HG03432 (cell line): ENCODE results near the gene ABHD2.
"Not testable (repeated sequence)": the region's sequence is repeated elsewhere in the genome, so short reads cannot be mapped to it uniquely, and the experiment has no call there.

Experiments
- ATAC-seq: cut with Tn5 transposase; IDR thresholded peaks from one replicate; pipeline ENCODE4 v1.9.1; 2021; ENCODE audit warnings: mild to moderate bottlenecking, moderate library complexity; ENCODE audit not compliant: unreplicated experiment

ABHD2 gene

GRCh38 chr15:89074402-89075012 lies 13.7 kb upstream of the ABHD2 start:
- no peak for ATAC-seq

- no peak for ATAC-seq
These were observed 13.1 kb upstream of the ABHD2 start for GRCh38 chr15:89075101-89075640.

GRCh38 chr15:89075846-89076245 lies 12.4 kb upstream of the ABHD2 start:
- ATAC-seq: no peak

DNA sequence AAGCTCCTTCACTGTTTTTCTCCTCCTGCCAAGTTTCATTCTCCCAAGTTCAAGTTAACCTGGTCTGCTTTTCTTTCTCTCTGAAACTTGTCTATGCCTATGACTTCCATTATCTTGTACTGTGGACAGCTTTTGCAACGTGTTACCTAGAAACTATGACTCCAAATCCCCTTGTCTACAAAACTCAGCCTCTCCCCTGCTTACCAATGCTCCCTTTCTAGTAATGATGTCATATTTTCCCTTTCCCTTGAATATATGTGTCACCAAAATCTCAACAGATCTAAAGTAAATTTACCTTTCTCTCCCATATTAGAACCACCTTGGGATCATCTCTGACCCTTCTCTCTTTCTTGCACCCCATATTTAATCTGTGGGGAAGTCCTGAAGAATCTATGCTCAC lies 10.5 kb upstream of the ABHD2 start:
- no peak for ATAC-seq

DNA sequence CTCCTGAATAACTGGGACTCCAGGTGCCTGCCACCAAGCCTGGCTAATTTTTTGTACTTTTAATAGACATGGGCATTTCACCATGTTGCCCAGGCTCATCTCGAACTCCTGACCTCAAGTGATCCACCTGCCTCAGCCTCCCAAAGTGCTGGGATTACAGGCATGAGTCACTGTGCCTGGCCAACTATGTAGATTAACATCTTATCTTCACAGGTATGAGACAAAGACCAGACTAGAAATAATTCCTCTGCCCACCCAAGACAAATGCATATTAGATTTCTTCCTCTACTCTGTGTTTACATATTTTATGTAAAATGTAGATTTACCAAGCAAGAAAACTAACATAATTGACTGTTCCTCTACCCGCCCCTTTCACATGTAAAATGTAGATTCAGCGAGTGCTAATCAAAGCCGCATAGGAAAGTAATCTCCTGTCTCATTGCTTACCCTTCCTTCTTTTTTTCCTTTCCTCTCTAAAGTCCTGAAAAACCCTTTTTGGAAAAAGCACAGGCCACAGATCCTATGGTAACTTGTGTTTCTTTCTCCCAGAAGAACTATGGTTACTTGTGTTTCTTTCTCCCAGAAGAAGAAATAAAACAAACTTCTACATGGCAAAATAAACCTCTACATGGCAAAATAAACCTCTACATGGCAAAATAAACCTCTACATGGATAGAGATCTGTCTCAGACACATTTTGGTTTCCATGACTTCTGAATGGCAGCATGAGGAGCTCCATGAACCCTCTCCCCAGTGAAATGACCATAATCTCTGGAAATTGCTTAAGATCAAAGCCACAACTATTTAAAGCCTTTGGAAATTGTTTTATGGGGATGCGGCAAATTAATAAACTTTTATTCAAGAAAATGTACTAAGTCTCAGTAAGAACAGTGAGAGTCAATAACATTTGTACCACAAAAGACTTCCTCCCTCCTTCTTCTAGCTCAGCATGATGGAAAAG lies 9.1 kb upstream of the ABHD2 start:
- no peak for ATAC-seq

GRCh38 chr15:89081878-89082277 lies 6.4 kb upstream of the ABHD2 start:
- no peak for ATAC-seq

DNA sequence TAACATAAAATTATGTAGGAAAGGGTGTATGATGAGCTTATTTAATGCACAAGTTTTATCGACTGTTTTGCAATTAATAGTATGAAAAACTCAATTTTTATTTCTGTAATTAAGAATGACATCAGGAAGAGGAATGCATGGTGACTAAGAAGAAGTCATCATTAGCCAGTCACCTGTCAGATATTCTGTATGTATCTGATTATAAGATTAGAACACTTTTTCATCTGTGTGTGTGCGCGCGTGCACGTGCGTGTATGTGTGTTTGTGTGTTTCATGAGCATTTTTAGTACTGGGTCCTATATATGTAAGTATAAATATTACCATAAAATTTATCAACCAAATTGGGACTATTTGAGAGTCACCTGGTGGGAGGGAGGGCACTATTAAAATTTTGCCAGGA lies 5.0 kb upstream of the ABHD2 start:
- no peak for ATAC-seq

GRCh38 chr15:89085289-89085926 lies 2.8 kb upstream of the ABHD2 start:
- ATAC-seq: no peak

DNA sequence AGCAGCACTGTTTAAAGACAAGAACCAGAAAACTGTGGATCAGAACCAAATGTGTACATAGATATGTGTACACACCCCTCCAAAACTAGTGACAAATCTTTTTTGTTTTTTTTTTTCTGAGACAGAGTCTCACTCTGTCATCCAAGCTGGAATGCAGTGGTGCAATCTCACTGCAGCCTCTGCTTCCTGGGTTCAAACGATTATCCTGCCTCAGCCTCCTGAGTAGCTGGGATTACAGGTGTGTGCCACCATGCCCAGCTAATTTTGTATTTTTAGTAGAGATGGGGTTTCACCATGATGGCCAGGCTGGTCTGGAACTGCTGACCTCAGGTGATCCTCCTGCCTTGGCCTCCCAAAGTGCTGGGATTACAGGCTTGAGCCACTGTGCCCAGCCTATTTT lies 2.3 kb upstream of the ABHD2 start:
- ATAC-seq: not testable (repeated sequence)

GRCh38 chr15:89086390-89086789 lies 1.9 kb upstream of the ABHD2 start:
- ATAC-seq: not testable (repeated sequence)

DNA sequence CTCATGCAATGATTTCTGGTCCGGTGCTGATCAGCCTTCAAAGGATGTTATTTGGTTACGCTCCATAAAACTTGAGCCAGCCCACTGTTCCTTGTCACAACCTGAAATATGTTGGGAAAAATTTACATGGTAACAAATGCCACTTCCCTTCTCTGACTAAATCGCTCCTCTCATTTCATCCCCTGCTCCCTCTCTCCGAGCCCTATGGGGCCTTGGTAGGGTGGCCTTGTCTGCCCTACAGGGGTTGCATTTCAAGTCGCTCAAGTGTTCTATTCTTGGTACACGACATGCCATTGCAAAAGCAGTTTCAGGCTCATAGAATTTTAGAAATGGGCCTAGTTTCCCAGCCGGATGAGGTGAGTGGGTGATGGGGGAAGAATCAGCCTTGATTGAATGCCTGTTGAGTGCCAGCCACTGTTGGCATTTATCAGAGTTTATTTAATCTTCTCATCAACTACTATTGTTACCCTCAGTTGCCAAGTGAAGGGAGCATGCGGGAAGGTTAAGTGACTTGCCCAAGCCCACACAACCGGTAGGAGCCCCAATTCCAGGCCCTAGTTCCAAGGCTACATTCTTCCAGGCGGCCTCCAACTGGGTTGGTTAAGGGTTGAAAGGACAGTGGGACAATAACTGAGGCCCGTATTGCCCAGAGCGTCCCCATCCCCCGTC lies 961 bp upstream of the ABHD2 start:
- ATAC-seq: no peak

GRCh38 chr15:89088605-89089315 lies 504 bp downstream of the ABHD2 start:
- peak; percentile 10 for ATAC-seq

GRCh38 chr15:89089316-89090230 lies 1.3 kb downstream of the ABHD2 start:
- no peak for ATAC-seq

DNA sequence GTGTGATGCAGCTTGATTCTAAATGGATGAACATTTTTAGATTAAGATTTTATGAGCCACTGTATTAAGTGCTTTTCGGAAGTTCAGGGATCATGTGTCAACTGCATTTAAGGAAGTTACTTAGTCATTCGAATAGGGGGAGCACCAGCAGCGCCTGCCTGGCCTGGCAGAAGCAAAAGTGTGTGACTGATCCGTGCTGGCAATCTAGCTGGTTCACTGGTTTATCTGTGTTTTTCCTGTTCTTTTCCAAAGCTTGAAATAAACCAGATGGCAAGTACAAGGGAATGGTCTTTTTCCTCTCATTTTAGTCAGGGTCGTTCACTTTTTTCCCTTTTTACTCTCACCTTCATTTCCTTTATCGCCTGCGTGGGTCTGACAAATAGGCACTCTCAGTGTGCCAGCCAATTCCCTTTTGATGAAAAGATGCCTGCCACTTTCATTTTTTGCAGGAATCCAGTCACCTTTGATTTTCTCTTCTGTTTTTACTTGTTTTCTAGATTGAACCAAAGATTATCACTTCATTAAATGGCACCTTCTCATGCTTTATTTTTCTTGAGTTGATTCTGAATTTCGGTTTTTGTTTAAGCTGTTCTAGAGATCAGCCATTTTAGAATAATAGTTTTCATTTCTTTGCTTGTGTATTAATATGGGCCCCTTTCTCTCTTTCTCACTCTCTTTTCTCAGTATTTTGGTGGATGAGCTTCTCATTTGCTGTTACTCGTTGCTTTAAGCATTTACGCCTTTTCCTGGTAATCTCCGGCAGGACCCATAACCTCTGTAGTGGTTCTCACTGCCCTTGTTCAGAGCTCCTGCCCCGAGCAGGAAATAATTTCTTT lies 2.8 kb downstream of the ABHD2 start:
- ATAC-seq: no peak

DNA sequence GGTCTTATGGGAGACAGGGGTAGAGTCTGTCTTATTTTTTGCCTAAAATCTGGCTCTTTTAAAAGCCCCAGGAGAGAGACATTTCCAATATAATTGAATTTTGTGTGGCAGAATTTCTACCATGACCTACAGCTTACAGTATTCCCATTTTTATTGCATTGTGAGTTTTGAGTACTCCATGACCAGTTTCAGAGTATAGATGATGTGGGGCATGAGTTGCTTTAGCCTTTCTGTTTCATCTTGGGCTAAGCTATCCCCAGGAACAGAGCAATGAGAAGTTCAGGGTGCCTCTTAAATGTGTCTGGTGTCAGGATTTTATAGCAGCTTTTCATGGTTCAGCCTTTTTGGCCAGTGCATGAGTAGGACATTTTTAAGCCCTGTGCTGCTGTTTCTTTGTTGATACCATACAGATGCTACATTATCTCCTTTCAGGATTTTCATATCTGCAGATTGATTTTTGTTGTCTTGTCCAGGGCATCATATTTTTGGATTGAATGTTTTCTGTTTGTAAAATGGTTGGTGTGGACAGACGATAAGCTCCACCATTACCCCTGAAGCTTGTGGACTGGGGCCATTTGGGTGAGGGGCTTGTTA lies 3.5 kb downstream of the ABHD2 start:
- no peak for ATAC-seq

DNA sequence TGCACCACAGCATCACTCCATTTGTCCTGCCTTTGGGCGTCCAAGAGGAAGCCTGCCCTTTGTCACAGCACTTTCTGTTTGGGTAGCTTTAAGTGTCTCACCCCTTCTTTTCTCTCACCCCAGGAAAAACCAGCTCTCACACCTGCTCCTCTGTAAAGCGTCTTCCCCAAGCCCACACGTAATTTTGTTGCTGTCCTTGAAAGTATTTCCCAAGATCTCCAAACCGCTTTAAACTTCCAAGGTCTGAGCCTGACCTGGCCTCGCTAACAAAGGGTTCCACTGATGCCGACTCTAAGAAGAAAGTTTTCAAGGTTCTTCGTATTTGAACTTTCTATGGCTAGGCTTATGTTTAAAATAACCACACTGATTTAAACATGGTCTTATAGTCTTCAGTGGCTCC lies 5.3 kb downstream of the ABHD2 start:
- no peak for ATAC-seq

GRCh38 chr15:89095073-89095472 lies 6.8 kb downstream of the ABHD2 start:
- no peak for ATAC-seq

GRCh38 chr15:89095556-89095955 lies 7.3 kb downstream of the ABHD2 start:
- no peak for ATAC-seq
